PC-3 (cell line): Measurements from ENCODE around the gene MARK4.

Experiments
- CTCF ChIP-seq: fragments of 300-600 bp; sonication (generic); conservative IDR thresholded peaks from 2 replicates; pipeline ENCODE4 v1.5.1; 2017; ENCODE audit warnings: antibody characterized with exemption, low read depth, mild to moderate bottlenecking, low read length
- EZH2 ChIP-seq: fragments of 300-600 bp; sonication (generic); IDR thresholded peaks from one replicate; pipeline ENCODE4 v1.6.1; 2017; ENCODE audit warnings: antibody characterized with exemption, mild to moderate bottlenecking, low read length; ENCODE audit not compliant: unreplicated experiment

DNA sequence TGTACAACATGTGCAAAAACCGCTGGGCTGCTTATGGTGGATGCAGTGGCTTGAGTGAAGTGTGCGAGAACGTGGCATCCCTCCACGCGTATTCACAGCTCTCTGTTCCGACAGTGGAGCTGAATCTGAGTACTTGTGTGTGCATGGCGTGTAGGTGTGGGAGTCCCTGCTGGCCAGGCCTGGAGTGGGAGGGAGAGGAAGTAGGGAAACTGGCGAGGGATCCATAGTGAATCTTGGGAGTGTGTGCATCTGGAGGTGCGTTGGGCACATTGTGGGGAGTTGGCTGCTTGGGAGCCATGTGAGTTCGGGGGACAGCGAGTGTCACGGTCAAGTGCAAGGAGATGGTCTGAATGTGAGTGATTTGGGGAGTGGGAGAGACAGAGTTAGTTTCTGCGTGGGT lies 91.8 kb downstream of the MARK4 start:
- TF ChIP-seq CTCF (no peak), EZH2 (no peak)
